ENCODE data around the gene PCDH15.

The PCDH15 gene

DNA sequence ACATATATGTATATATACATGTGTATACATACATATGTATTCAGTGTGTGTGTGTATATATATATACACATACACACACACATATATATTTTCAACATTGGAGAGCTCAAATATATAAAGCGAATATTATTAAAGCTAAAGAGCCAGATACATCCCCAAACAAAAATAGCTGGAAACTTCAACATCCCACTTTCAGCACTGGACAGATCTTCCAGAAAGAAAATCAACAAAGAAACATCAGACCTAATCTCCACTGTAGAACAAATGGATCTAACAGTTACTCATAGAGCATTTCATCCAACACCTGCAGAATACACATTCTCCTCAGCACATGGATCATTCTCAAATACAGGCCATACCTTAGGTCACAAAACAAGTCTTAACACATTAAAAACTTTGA, 799.0 kb downstream of the PCDH15 start:
- ChIA-PET CTCF (no interaction called here), POLR2A (no interaction called here)
- TF ChIP-seq SUZ12 (IDR thresholded peaks at IDR 0.05) (no peak), FOXM1 (IDR thresholded peaks at IDR 0.05; ENCODE audit: borderline replicate concordance) (no peak), ZNF384 (IDR thresholded peaks at IDR 0.05) (no peak), FOXA1 (IDR thresholded peaks at IDR 0.05) (no peak), NFRKB (IDR thresholded peaks at IDR 0.05) (no peak), TARDBP (IDR thresholded peaks at IDR 0.05) (no peak)
- DNase-seq (ENCODE audit: extremely low spot score): no peak

DNA sequence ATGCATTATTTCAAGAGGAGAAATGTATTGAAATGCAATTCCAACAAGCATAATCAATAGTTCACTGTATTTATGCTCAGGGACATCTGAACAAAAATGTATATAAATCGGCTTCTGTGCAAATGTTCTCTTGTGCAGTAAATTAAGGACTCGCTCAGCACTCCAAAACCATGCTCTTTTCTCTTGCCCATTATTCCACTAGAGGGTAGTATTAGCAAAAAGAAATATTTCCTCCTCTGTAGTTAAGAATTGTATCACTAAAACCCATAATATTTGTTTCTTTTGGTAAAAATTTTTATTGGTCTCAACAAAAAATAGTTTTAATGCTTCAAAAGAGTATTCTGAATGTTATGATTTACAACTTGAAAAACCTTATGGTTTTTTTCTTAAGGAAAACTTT, 803.1 kb downstream of the PCDH15 start:
- peak; percentile 10 for DNase-seq (ENCODE audit: extremely low spot score)
- no peak for TF ChIP-seq ARNT (IDR thresholded peaks at IDR 0.05)
- TF ChIP-seq SUZ12 (IDR thresholded peaks at IDR 0.05): no peak
- no peak for TF ChIP-seq FOXA1 (IDR thresholded peaks at IDR 0.05)
- TF ChIP-seq LEF1 (IDR thresholded peaks at IDR 0.05; ENCODE audit: borderline replicate concordance): no peak
- TF ChIP-seq L3MBTL2 (conservative IDR thresholded peaks at IDR 0.05): no peak
- no peak for TF ChIP-seq ELF4 (IDR thresholded peaks at IDR 0.05)
- no peak for TF ChIP-seq SP1 (IDR thresholded peaks at IDR 0.05)
- no peak for TF ChIP-seq FOXK2 (IDR thresholded peaks at IDR 0.05)
- no peak for TF ChIP-seq BHLHE40 (IDR thresholded peaks at IDR 0.05; ENCODE audit: borderline replicate concordance)
- TF ChIP-seq HDGF (IDR thresholded peaks at IDR 0.05; ENCODE audit: borderline replicate concordance): no peak
- no peak for TF ChIP-seq CTBP1 (IDR thresholded peaks at IDR 0.05; ENCODE audit: borderline replicate concordance)
- no peak for TF ChIP-seq TARDBP (IDR thresholded peaks at IDR 0.05)
- TF ChIP-seq FOXM1 (IDR thresholded peaks at IDR 0.05; ENCODE audit: borderline replicate concordance): no peak
- TF ChIP-seq ZNF384 (IDR thresholded peaks at IDR 0.05): no peak
- TF ChIP-seq, protein P1, sequence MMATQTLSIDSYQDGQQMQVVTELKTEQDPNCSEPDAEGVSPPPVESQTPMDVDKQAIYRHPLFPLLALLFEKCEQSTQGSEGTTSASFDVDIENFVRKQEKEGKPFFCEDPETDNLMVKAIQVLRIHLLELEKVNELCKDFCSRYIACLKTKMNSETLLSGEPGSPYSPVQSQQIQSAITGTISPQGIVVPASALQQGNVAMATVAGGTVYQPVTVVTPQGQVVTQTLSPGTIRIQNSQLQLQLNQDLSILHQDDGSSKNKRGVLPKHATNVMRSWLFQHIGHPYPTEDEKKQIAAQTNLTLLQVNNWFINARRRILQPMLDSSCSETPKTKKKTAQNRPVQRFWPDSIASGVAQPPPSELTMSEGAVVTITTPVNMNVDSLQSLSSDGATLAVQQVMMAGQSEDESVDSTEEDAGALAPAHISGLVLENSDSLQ (IDR thresholded peaks at IDR 0.05): no peak
- no peak for TF ChIP-seq NFRKB (IDR thresholded peaks at IDR 0.05)
- ChIA-PET POLR2A (no interaction called here), CTCF (interaction anchor here (0.6 kb wide), 1 partner anchor 81 kb away, joined by 3 read pairs; no protein-coding TSS in a partner anchor)

DNA sequence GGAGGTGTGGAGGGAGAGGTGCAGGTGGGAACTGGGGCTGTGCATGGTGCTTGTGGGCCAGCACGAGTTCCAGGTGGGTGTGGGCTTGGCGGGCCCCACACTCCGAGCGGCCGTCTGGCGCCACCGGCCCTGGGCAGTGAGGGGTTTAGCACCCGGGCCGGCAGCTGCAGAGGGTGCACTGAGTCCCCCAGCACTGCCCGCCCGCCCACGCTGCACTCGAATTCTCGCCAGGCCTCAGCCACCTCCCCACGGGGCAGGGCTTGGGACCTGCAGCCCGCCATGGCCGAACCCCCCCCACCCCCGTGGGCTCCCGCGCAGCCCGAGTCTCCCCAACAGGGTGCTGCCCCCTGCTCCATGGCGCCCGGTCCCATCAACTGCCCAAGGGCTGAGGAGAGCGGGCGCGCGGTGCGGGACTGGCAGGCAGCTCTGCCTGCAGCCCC, 810.2 kb downstream of the PCDH15 start:
- TF ChIP-seq CTBP1 (IDR thresholded peaks at IDR 0.05; ENCODE audit: borderline replicate concordance) (no peak), HDGF (IDR thresholded peaks at IDR 0.05; ENCODE audit: borderline replicate concordance) (no peak), BHLHE40 (IDR thresholded peaks at IDR 0.05; ENCODE audit: borderline replicate concordance) (no peak), ARNT (IDR thresholded peaks at IDR 0.05) (no peak), SP1 (IDR thresholded peaks at IDR 0.05) (no peak), ZNF384 (IDR thresholded peaks at IDR 0.05) (no peak), TARDBP (IDR thresholded peaks at IDR 0.05) (no peak), SUZ12 (IDR thresholded peaks at IDR 0.05) (no peak), NFRKB (IDR thresholded peaks at IDR 0.05) (no peak), ELF4 (IDR thresholded peaks at IDR 0.05) (no peak), FOXA1 (IDR thresholded peaks at IDR 0.05) (no peak), FOXK2 (IDR thresholded peaks at IDR 0.05) (no peak), L3MBTL2 (conservative IDR thresholded peaks at IDR 0.05) (no peak), FOXM1 (IDR thresholded peaks at IDR 0.05; ENCODE audit: borderline replicate concordance) (no peak), LEF1 (IDR thresholded peaks at IDR 0.05; ENCODE audit: borderline replicate concordance) (no peak)
- TF ChIP-seq, protein P1 (IDR thresholded peaks at IDR 0.05): no peak
- ChIA-PET POLR2A (no interaction called here), CTCF (no interaction called here)
- DNase-seq (ENCODE audit: extremely low spot score): no peak

DNA sequence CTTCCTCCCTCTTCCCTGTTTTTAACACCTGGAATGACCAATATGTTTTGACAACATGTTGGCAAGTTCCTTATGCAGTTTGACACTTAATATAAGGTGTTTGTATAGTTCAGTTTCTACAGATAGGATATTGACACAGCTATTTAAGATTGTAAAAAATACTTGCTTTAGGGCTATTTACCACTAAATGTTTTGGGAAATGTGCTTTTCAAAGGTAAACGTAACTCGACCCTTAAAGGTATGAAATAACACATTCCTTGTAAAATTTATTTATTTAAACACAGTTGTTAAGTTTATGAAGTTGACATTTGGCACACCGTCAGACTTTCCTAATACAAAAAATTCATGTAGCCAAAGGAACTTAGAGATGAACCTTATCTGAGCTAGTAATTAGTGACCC, 817.6 kb downstream of the PCDH15 start:
- no peak for TF ChIP-seq HDGF (IDR thresholded peaks at IDR 0.05; ENCODE audit: borderline replicate concordance)
- TF ChIP-seq ZNF384 (IDR thresholded peaks at IDR 0.05): no peak
- TF ChIP-seq FOXM1 (IDR thresholded peaks at IDR 0.05; ENCODE audit: borderline replicate concordance): no peak
- ChIA-PET POLR2A (no interaction called here), CTCF (no interaction called here)
- no peak for DNase-seq (ENCODE audit: extremely low spot score)

DNA sequence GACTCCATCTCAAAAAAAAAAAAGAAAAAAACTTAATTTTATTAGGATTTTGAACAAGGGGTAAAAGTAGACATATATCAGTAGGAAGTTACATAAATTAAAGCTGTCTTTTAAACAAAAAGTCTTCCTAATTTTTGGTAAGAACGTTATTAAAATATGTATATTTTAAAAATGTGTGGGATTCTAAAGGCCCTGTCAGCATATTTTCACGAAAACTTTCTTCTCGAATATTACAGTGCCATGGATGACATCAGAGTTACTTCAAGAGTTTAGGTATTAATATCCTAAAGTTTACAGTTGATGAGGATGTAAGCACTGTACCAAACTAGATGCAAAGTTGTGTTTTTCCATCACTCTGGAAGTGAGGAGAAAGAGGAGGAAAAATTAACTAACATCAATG, 820.8 kb downstream of the PCDH15 start:
- TF ChIP-seq FOXM1 (IDR thresholded peaks at IDR 0.05; ENCODE audit: borderline replicate concordance) (no peak), ARNT (IDR thresholded peaks at IDR 0.05) (no peak), TARDBP (IDR thresholded peaks at IDR 0.05) (no peak), ELF4 (IDR thresholded peaks at IDR 0.05) (no peak), FOXK2 (IDR thresholded peaks at IDR 0.05) (no peak), SUZ12 (IDR thresholded peaks at IDR 0.05) (no peak), LEF1 (IDR thresholded peaks at IDR 0.05; ENCODE audit: borderline replicate concordance) (no peak), FOXA1 (IDR thresholded peaks at IDR 0.05) (no peak), NFRKB (IDR thresholded peaks at IDR 0.05) (no peak), ZNF384 (IDR thresholded peaks at IDR 0.05) (no peak), BHLHE40 (IDR thresholded peaks at IDR 0.05; ENCODE audit: borderline replicate concordance) (no peak), CTBP1 (IDR thresholded peaks at IDR 0.05; ENCODE audit: borderline replicate concordance) (no peak), L3MBTL2 (conservative IDR thresholded peaks at IDR 0.05) (no peak), SP1 (IDR thresholded peaks at IDR 0.05) (no peak)
- TF ChIP-seq, protein P1 (IDR thresholded peaks at IDR 0.05): no peak
- no peak for DNase-seq (ENCODE audit: extremely low spot score)
- ChIA-PET POLR2A (no interaction called here), CTCF (no interaction called here)

DNA sequence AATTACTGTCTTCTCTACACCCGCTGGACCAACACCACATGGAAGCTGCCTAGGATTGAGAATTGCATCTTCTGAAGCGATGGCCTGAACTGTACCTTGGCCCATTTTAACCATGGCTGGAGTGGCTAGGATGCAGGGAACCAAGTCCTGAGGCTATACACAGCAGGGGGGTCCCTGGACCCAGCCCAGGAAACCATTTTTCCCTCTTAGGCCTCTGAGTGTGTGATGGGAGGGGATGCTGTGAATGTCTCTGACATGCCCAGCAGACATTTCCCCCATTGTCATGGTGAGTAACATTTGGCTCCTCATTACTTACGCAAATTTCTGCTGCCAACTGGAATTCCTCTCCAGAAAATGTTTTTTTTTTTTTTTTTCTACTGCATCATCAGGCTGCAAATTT, 822.7 kb downstream of the PCDH15 start:
- DNase-seq (ENCODE audit: extremely low spot score): no peak
- POLR2A ChIA-PET: no interaction called here
- CTCF ChIA-PET: interaction anchor here (0.7 kb wide), 1 partner anchor 1092 kb away, joined by 5 read pairs; no protein-coding TSS in a partner anchor
- TF ChIP-seq FOXK2 (IDR thresholded peaks at IDR 0.05) (no peak), TARDBP (IDR thresholded peaks at IDR 0.05) (no peak), LEF1 (IDR thresholded peaks at IDR 0.05; ENCODE audit: borderline replicate concordance) (no peak), BHLHE40 (IDR thresholded peaks at IDR 0.05; ENCODE audit: borderline replicate concordance) (no peak), FOXM1 (IDR thresholded peaks at IDR 0.05; ENCODE audit: borderline replicate concordance) (no peak), NFRKB (IDR thresholded peaks at IDR 0.05) (no peak), FOXA1 (IDR thresholded peaks at IDR 0.05) (no peak), ARNT (IDR thresholded peaks at IDR 0.05) (no peak), ZNF384 (IDR thresholded peaks at IDR 0.05) (no peak), SP1 (IDR thresholded peaks at IDR 0.05) (no peak), SUZ12 (IDR thresholded peaks at IDR 0.05) (no peak), ELF4 (IDR thresholded peaks at IDR 0.05) (no peak), CTBP1 (IDR thresholded peaks at IDR 0.05; ENCODE audit: borderline replicate concordance) (no peak)
- TF ChIP-seq, protein P1 (IDR thresholded peaks at IDR 0.05): no peak

Data from HEK293T (cell line).